ENCODE data around the gene SPRR2D.

Gene SPRR2D

GRCh38 chr1:153071511-153071910 is 30.6 kb upstream of the SPRR2D start, which contains the start of gene SPRR2B:
Gene SPRR2B, minus strand, starts transcription at chr1:153071611. Its CDS starts 772 bp downstream, at chr1:153070839.
- H3K4ac ChIP-seq (ENCODE audit: low read length) = no peak within 1 kb of the TSS
- H2BK12ac ChIP-seq (ENCODE audit: low read length) = no peak within 1 kb of the TSS
- no peak within 1 kb of the TSS for H2BK5ac ChIP-seq (ENCODE audit: low read length)
- H3K4me1 ChIP-seq (ENCODE audit: control insufficient read depth in 2 of 2, insufficient read depth in 1 of 2, low read depth in 1 of 2, low read length in 2 of 2) = no peaks in the 10 kb centered on the region
- DNase-seq (ENCODE audit: low spot score) = no peak
- H3K27me3 ChIP-seq (ENCODE audit: control insufficient read depth in 3 of 3, insufficient read depth in 3 of 3, low read depth in 1 of 3, low read length in 3 of 3) = no peaks in the 10 kb centered on the region
- no peak within 1 kb of the TSS for H2AFZ ChIP-seq (ENCODE audit: low read length)
- no peak within 1 kb of the TSS for H4K8ac ChIP-seq (ENCODE audit: low read depth, low read length)
- no peak within 1 kb of the TSS for H3K9ac ChIP-seq (ENCODE audit: low read depth, low read length, poor library complexity)
- no peak within 1 kb of the TSS for H3K23ac ChIP-seq (ENCODE audit: low read depth, low read length, poor library complexity)
- no peak within 1 kb of the TSS for H2BK120ac ChIP-seq (ENCODE audit: low read depth, low read length)
- no CpG with 5 or more reads among the region's 2 CpGs for WGBS, 2 donors (ENCODE audit: extremely low coverage in 2 of 2, insufficient read length in 2 of 2, insufficient replicate concordance in 1 of 2)
- no peak within 1 kb of the TSS for H3K4me3 ChIP-seq (ENCODE audit: low read length in 2 of 2)
- no peak within 1 kb of the TSS for H3K14ac ChIP-seq (ENCODE audit: low read length)
- H4K91ac ChIP-seq (ENCODE audit: low read depth, low read length, poor library complexity) = no peak within 1 kb of the TSS
- H3K36me3 ChIP-seq (replicated peaks in 1 of 2; ENCODE audit: control insufficient read depth in 2 of 2, insufficient read depth in 2 of 2, low read length in 2 of 2) = no peaks in the 10 kb centered on the region
- no peak within 1 kb of the TSS for H3K27ac ChIP-seq (replicated peaks; ENCODE audit: low read length)
- no peak within 1 kb of the TSS for H2AK5ac ChIP-seq (ENCODE audit: low read depth, low read length)
- H2BK15ac ChIP-seq (ENCODE audit: low read length) = no peak within 1 kb of the TSS
- no peak within 1 kb of the TSS for H3K4me2 ChIP-seq (ENCODE audit: insufficient read depth, low read length, poor library complexity, severe bottlenecking)
- no peak within 1 kb of the TSS for H3K18ac ChIP-seq (ENCODE audit: low read length)
- no peaks in the 10 kb centered on the region for H3K79me1 ChIP-seq (ENCODE audit: low read depth, low read length)
- H3K9me3 ChIP-seq (replicated peaks in 1 of 2; ENCODE audit: control insufficient read depth in 2 of 2, insufficient read depth in 1 of 2, low read depth in 1 of 2, low read length in 2 of 2) = no peaks in the 10 kb centered on the region

DNA sequence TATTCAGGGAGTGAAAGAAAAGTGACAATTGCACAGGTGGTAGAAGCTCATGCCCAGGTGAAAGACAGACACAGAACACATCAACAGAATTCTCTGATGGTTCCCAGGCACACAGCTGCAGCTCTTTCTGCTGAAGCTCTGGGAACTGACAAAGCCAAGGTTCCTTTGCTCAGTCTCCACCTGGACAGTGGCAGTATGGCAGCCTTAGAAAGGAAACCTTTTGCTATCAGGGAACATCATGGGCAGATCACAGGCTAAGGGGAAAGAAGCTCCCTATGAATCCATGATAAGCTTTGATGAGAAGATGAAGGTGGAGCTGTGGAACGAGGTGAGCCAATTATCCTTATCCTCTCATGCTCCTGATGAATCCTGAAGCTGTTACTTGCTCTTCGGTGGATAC is 29.3 kb upstream of the SPRR2D start:
- no peak overlapping the region for H4K8ac ChIP-seq (ENCODE audit: low read depth, low read length)
- no CpG with 5 or more reads among the region's 2 CpGs for WGBS, 2 donors (ENCODE audit: extremely low coverage in 2 of 2, insufficient read length in 2 of 2, insufficient replicate concordance in 1 of 2)
- H3K4me1 ChIP-seq (ENCODE audit: control insufficient read depth in 2 of 2, insufficient read depth in 1 of 2, low read depth in 1 of 2, low read length in 2 of 2) = no peaks in the 10 kb centered on the region

GRCh38 chr1:153058826-153059784 is 18.2 kb upstream of the SPRR2D start:
- Histone ChIP-seq H2BK15ac (ENCODE audit: low read length) (no peak overlapping the region), H2BK5ac (ENCODE audit: low read length) (no peak overlapping the region), H3K4ac (ENCODE audit: low read length) (no peak overlapping the region), H3K9me3 (replicated peaks in 1 of 2; ENCODE audit: control insufficient read depth in 2 of 2, insufficient read depth in 1 of 2, low read depth in 1 of 2, low read length in 2 of 2) (no peaks in the 10 kb centered on the region), H3K4me1 (ENCODE audit: control insufficient read depth in 2 of 2, insufficient read depth in 1 of 2, low read depth in 1 of 2, low read length in 2 of 2) (no peaks in the 10 kb centered on the region), H4K8ac (ENCODE audit: low read depth, low read length) (no peak overlapping the region), H2AK5ac (ENCODE audit: low read depth, low read length) (no peak overlapping the region), H3K4me2 (ENCODE audit: insufficient read depth, low read length, poor library complexity, severe bottlenecking) (no peak overlapping the region), H2BK12ac (ENCODE audit: low read length) (no peak overlapping the region), H3K27me3 (ENCODE audit: control insufficient read depth in 3 of 3, insufficient read depth in 3 of 3, low read depth in 1 of 3, low read length in 3 of 3) (peaks cover 0 to 3% (median 0%) of the 10 kb centered on the region in 3 experiments), H3K9ac (ENCODE audit: low read depth, low read length, poor library complexity) (peak overlapping the region; percentile 44), H2AFZ (ENCODE audit: low read length) (no peak overlapping the region), H3K14ac (ENCODE audit: low read length) (no peak overlapping the region), H3K4me3 (ENCODE audit: low read length in 2 of 2) (no peak overlapping the region), H2BK120ac (ENCODE audit: low read depth, low read length) (no peak overlapping the region), H4K91ac (ENCODE audit: low read depth, low read length, poor library complexity) (no peak overlapping the region), H3K27ac (replicated peaks; ENCODE audit: low read length) (no peak overlapping the region), H3K18ac (ENCODE audit: low read length) (no peak overlapping the region), H3K23ac (ENCODE audit: low read depth, low read length, poor library complexity) (no peak overlapping the region), H3K79me1 (ENCODE audit: low read depth, low read length) (no peaks in the 10 kb centered on the region), H3K36me3 (replicated peaks in 1 of 2; ENCODE audit: control insufficient read depth in 2 of 2, insufficient read depth in 2 of 2, low read length in 2 of 2) (no peaks in the 10 kb centered on the region)
- WGBS, 2 donors (ENCODE audit: extremely low coverage in 2 of 2, insufficient read length in 2 of 2, insufficient replicate concordance in 1 of 2) = no CpG with 5 or more reads among the region's 6 CpGs
- DNase-seq (ENCODE audit: low spot score) = no peak

More for the DNA sequence above, 29.3 kb upstream of the SPRR2D start:
- Histone ChIP-seq H2BK12ac (ENCODE audit: low read length) (no peak overlapping the region), H3K4me2 (ENCODE audit: insufficient read depth, low read length, poor library complexity, severe bottlenecking) (no peak overlapping the region), H2BK15ac (ENCODE audit: low read length) (no peak overlapping the region), H2BK120ac (ENCODE audit: low read depth, low read length) (no peak overlapping the region), H3K79me1 (ENCODE audit: low read depth, low read length) (no peaks in the 10 kb centered on the region), H4K91ac (ENCODE audit: low read depth, low read length, poor library complexity) (no peak overlapping the region), H2AK5ac (ENCODE audit: low read depth, low read length) (no peak overlapping the region), H3K18ac (ENCODE audit: low read length) (no peak overlapping the region), H2BK5ac (ENCODE audit: low read length) (no peak overlapping the region), H3K27ac (replicated peaks; ENCODE audit: low read length) (no peak overlapping the region), H2AFZ (ENCODE audit: low read length) (no peak overlapping the region), H3K9me3 (replicated peaks in 1 of 2; ENCODE audit: control insufficient read depth in 2 of 2, insufficient read depth in 1 of 2, low read depth in 1 of 2, low read length in 2 of 2) (no peaks in the 10 kb centered on the region), H3K36me3 (replicated peaks in 1 of 2; ENCODE audit: control insufficient read depth in 2 of 2, insufficient read depth in 2 of 2, low read length in 2 of 2) (no peaks in the 10 kb centered on the region), H3K4me3 (ENCODE audit: low read length in 2 of 2) (no peak overlapping the region), H3K27me3 (ENCODE audit: control insufficient read depth in 3 of 3, insufficient read depth in 3 of 3, low read depth in 1 of 3, low read length in 3 of 3) (no peaks in the 10 kb centered on the region), H3K9ac (ENCODE audit: low read depth, low read length, poor library complexity) (no peak overlapping the region), H3K4ac (ENCODE audit: low read length) (no peak overlapping the region), H3K23ac (ENCODE audit: low read depth, low read length, poor library complexity) (no peak overlapping the region), H3K14ac (ENCODE audit: low read length) (no peak overlapping the region)
- DNase-seq (ENCODE audit: low spot score) = no peak

- WGBS, 2 donors (ENCODE audit: extremely low coverage in 2 of 2, insufficient read length in 2 of 2, insufficient replicate concordance in 1 of 2) = no CpG with 5 or more reads among the region's 2 CpGs
- H3K18ac ChIP-seq (ENCODE audit: low read length) = no peak overlapping the region
- H3K27me3 ChIP-seq (ENCODE audit: control insufficient read depth in 3 of 3, insufficient read depth in 3 of 3, low read depth in 1 of 3, low read length in 3 of 3) = peaks cover 0 to 3% (median 0%) of the 10 kb centered on the region in 3 experiments
- no peak for DNase-seq (ENCODE audit: low spot score)
- H3K4me2 ChIP-seq (ENCODE audit: insufficient read depth, low read length, poor library complexity, severe bottlenecking) = no peak overlapping the region
- no peak overlapping the region for H2AFZ ChIP-seq (ENCODE audit: low read length)
- no peak overlapping the region for H4K91ac ChIP-seq (ENCODE audit: low read depth, low read length, poor library complexity)
- no peaks in the 10 kb centered on the region for H3K4me1 ChIP-seq (ENCODE audit: control insufficient read depth in 2 of 2, insufficient read depth in 1 of 2, low read depth in 1 of 2, low read length in 2 of 2)
- H3K9ac ChIP-seq (ENCODE audit: low read depth, low read length, poor library complexity) = no peak overlapping the region
- H2BK15ac ChIP-seq (ENCODE audit: low read length) = no peak overlapping the region
- no peaks in the 10 kb centered on the region for H3K9me3 ChIP-seq (replicated peaks in 1 of 2; ENCODE audit: control insufficient read depth in 2 of 2, insufficient read depth in 1 of 2, low read depth in 1 of 2, low read length in 2 of 2)
- H3K36me3 ChIP-seq (replicated peaks in 1 of 2; ENCODE audit: control insufficient read depth in 2 of 2, insufficient read depth in 2 of 2, low read length in 2 of 2) = no peaks in the 10 kb centered on the region
- H2BK12ac ChIP-seq (ENCODE audit: low read length) = no peak overlapping the region
- H2BK120ac ChIP-seq (ENCODE audit: low read depth, low read length) = no peak overlapping the region
- H3K4me3 ChIP-seq (ENCODE audit: low read length in 2 of 2) = no peak overlapping the region
- no peak overlapping the region for H4K8ac ChIP-seq (ENCODE audit: low read depth, low read length)
- H3K23ac ChIP-seq (ENCODE audit: low read depth, low read length, poor library complexity) = no peak overlapping the region
- H3K79me1 ChIP-seq (ENCODE audit: low read depth, low read length) = no peaks in the 10 kb centered on the region
- no peak overlapping the region for H3K27ac ChIP-seq (replicated peaks; ENCODE audit: low read length)
- no peak overlapping the region for H3K4ac ChIP-seq (ENCODE audit: low read length)
- no peak overlapping the region for H3K14ac ChIP-seq (ENCODE audit: low read length)
- H2AK5ac ChIP-seq (ENCODE audit: low read depth, low read length) = no peak overlapping the region
- no peak overlapping the region for H2BK5ac ChIP-seq (ENCODE audit: low read length)
Observed at GRCh38 chr1:153058154-153058553, 17.2 kb upstream of the SPRR2D start.
